ENCODE measurements around the gene NKAIN2.
"Not testable (repeated sequence)": the region's sequence is repeated elsewhere in the genome, so short reads cannot be mapped to it uniquely, and the experiment has no call there.

NKAIN2 gene

DNA sequence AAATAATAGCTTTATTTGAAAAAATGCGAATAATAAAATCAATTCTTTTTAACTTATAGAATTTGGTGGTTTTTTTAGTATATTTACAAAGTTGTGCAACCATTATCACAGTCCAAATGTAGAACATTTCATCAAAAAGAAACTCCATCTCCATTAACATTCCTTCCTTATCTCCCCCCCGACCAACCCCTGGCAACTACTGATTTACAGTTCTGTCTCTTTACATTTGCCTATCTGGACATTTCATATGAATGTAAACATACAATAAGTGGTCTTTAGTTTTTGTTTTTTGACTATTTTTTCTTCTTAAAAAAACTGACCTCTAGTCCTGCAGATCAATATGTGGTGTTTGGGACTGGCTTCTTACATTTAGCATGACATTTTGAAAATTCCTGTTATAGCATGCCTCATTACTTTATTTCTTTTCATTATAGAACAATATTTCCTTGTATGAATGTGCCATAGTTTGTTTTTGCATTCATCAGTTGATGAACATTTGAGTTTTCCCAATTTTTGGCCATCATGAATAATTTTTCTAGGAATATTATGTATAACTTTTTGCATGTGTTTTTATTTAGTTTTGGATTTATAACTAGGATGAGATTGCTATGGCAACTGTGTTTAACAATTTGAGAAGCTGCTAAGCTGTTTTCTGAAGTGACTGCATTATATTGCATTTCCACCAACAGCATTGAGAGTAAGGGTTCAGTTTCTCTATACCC is 344.7 kb downstream of the NKAIN2 start:
- H3K4me3 ChIP-seq (ENCODE audit: low read depth, low read length), result no peak overlapping the region
- TF ChIP-seq, protein P1, sequence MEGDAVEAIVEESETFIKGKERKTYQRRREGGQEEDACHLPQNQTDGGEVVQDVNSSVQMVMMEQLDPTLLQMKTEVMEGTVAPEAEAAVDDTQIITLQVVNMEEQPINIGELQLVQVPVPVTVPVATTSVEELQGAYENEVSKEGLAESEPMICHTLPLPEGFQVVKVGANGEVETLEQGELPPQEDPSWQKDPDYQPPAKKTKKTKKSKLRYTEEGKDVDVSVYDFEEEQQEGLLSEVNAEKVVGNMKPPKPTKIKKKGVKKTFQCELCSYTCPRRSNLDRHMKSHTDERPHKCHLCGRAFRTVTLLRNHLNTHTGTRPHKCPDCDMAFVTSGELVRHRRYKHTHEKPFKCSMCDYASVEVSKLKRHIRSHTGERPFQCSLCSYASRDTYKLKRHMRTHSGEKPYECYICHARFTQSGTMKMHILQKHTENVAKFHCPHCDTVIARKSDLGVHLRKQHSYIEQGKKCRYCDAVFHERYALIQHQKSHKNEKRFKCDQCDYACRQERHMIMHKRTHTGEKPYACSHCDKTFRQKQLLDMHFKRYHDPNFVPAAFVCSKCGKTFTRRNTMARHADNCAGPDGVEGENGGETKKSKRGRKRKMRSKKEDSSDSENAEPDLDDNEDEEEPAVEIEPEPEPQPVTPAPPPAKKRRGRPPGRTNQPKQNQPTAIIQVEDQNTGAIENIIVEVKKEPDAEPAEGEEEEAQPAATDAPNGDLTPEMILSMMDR (IDR thresholded peaks at IDR 0.05; ENCODE audit: low read depth, low read length, missing control alignments), result no peak
- DNase-seq (ENCODE audit: low read depth), result no peak

DNA sequence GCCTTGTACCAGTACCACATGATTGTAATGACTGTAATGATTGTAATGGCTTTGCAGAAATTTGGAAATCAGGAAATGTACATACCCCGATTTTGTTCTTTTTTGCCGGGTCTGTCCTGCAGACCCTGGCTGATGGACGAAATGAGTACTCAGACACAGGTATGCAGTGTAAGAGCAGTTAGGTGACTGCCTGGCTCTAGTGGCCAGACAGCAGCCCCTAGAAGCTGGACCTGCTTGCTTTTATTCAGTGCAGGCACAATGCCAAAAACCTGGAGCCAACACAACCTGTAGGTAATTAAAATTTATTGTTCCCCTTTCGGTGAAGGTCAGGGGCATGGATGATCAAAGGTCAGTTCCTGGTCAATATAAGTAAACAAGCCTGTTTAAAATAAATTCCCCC is 346.0 kb downstream of the NKAIN2 start:
- TF ChIP-seq, protein P1 (IDR thresholded peaks at IDR 0.05; ENCODE audit: low read depth, low read length, missing control alignments), result no peak
- H3K4me3 ChIP-seq (ENCODE audit: low read depth, low read length), result no peak overlapping the region

DNA sequence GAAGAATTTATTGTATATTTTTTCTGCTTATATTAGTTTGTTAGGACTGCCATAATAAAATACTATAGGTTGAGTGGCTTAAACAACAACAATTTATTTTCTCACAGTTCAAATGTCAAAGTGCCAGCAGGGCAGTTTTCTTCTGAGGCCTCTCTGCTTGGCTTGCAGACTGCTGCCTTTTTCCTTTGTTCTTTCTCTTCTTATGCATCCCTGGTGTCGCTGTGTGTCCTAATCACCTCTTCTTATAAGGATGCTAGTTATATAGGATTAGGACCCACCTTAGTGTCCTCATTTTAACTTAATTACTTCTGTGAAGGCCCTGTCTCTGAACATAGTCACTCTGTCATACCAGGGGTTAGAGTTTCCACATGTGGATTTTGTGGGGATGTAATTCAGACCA is 354.4 kb downstream of the NKAIN2 start:
- DNase-seq (ENCODE audit: low read depth), result no peak
- H3K4me3 ChIP-seq (ENCODE audit: low read depth, low read length), result no peak overlapping the region
- TF ChIP-seq, protein P1 (IDR thresholded peaks at IDR 0.05; ENCODE audit: low read depth, low read length, missing control alignments), result no peak

More for the DNA sequence above, 346.0 kb downstream of the NKAIN2 start:
- no peak for DNase-seq (ENCODE audit: low read depth)

DNA sequence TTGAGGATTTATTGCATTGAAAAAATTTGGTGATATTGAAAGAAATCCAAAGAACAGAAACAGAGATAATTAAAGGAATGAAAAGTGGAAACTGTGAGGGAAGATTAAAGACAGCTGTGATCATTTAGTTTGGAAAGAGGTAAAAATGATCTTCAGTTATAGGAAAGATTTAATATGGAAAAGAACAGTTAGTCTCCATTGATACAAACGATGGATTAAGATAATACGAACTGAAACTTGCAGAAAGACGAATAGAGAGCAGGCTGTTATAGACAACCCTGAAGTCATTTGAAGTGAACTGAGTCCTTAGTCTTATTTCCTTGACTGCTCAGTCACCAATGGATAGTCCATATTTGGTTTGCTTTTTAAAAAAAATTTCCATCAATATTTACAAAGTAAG is 360.0 kb downstream of the NKAIN2 start:
- TF ChIP-seq, protein P1 (IDR thresholded peaks at IDR 0.05; ENCODE audit: low read depth, low read length, missing control alignments), result no peak
- H3K4me3 ChIP-seq (ENCODE audit: low read depth, low read length), result no peak overlapping the region
- DNase-seq (ENCODE audit: low read depth), result no peak

DNA sequence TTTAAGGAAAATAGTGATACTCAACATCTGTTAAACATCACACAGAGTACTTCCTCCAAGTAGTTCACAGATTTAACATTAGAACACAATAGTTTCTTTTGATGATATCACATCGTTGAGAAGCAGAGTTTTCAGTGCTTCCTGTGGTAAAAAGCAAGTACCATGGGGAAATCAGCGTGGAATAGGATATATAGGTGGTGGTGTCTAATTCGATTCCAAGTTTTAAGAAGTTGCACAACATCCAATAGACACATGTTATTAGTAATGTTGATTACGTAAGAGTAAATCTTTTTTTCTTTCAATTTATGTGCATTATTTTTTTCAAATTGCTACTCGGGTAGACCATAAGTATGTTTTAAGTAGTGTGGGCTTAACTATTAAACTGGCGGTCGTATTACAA is 360.7 kb downstream of the NKAIN2 start:
- no peak overlapping the region for H3K4me3 ChIP-seq (ENCODE audit: low read depth, low read length)
- no peak for DNase-seq (ENCODE audit: low read depth)
- TF ChIP-seq, protein P1 (IDR thresholded peaks at IDR 0.05; ENCODE audit: low read depth, low read length, missing control alignments), result no peak

DNA sequence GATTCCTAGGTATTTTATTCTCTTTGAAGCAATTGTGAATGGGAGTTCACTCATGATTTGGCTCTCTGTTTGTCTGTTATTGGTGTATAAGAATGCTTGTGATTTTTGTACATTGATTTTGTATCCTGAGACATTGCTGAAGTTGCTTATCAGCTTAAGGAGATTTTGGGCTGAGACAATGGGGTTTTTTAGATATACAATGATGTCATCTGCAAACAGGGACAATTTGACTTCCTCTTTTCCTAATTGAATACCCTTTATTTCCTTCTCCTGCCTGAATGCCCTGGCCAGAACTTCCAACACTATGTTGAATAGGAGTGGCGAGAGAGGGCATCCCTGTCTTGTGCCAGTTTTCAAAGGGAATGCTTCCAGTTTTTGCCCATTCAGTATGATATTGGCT is 363.6 kb downstream of the NKAIN2 start:
- not testable (repeated sequence) for H3K4me3 ChIP-seq (ENCODE audit: low read depth, low read length); DNase-seq (ENCODE audit: low read depth)

DNA sequence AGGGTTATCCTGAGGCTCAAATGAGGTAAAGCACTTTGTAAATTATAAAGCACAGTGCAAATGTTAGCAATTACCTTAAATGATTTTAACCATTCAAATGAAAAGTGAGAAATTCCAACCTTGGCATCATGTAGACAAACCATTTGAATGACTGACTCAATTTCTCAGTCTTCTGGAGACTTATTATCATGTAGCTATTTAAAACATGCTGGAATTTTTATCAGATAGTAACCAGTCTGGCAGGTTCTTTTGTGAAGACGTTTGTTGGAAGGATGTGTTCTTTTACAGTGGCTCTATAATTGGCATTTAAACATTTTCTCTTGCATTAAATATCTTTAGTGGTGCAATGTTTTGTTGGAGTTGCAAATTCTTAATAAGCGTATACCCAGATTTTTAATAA is 386.6 kb downstream of the NKAIN2 start:
- DNase-seq (ENCODE audit: low read depth), result no peak
- no peak overlapping the region for H3K4me3 ChIP-seq (ENCODE audit: low read depth, low read length)
- TF ChIP-seq, protein P1 (IDR thresholded peaks at IDR 0.05; ENCODE audit: low read depth, low read length, missing control alignments), result no peak
